HEK293T (cell line): ENCODE data around the gene OVOL2.

Experiments
- CTCF ChIA-PET: fragments of 350-600 bp; formaldehyde crosslinking; extraction: SDS; loops from one replicate; lab custom pipeline; 2021; ENCODE audit warnings: antibody characterized with exemption, inconsistent platforms; lab: Yijun Ruan, JAX
- POLR2A ChIA-PET: fragments of 350-600 bp; formaldehyde crosslinking; extraction: SDS; loops from one replicate; lab custom pipeline; 2020; ENCODE audit warnings: antibody characterized with exemption, inconsistent platforms; lab: Yijun Ruan, JAX
- DNase-seq: peaks from one replicate; pipeline ENCODE4 v3.0.0; 2012; ENCODE audit warnings: mixed read lengths; ENCODE audit errors: extremely low spot score
- ARNT ChIP-seq: fragments of 450-650 bp; IDR thresholded peaks from 2 replicates; pipeline ENCODE4 v1.6.1; 2017; ENCODE audit warnings: mild to moderate bottlenecking
- HDGF ChIP-seq: fragments of 450-650 bp; IDR thresholded peaks from 2 replicates; pipeline ENCODE4 v1.6.1; 2017; ENCODE audit warnings: antibody characterized with exemption, borderline replicate concordance
- PKNOX1 ChIP-seq: fragments of 450-650 bp; IDR thresholded peaks from 2 replicates; pipeline ENCODE4 v1.6.1; 2016
- SUZ12 ChIP-seq: fragments of 450-650 bp; IDR thresholded peaks from 2 replicates; pipeline ENCODE4 v1.6.1; 2016; ENCODE audit warnings: mild to moderate bottlenecking
- ZNF384 ChIP-seq: fragments of 450-650 bp; IDR thresholded peaks from 2 replicates; pipeline ENCODE4 v1.6.1; 2016

Gene OVOL2

GRCh38 chr20:17976305-17976704, 81.4 kb downstream of the OVOL2 start:
- POLR2A ChIA-PET: no interaction called here
- no peak for TF ChIP-seq HDGF
- no peak for TF ChIP-seq PKNOX1
- no peak for TF ChIP-seq SUZ12
- TF ChIP-seq ARNT: no peak
- TF ChIP-seq ZNF384: no peak
- no peak for DNase-seq
- CTCF ChIA-PET: no interaction called here
